Esophagus mucosa (tissue), 1 donor: ENCODE measurements around the gene TRPM6. TPM values are rescaled to one million over a fixed set of nuclear protein-coding genes. Genes with fewer than 3 reads are reported as not detected.
"Not testable (repeated sequence)": the region's sequence is repeated elsewhere in the genome, so short reads cannot be mapped to it uniquely, and the experiment has no call there.

Source experiments
- ATAC-seq: fragments of 200-7000 bp; cut with Tn5 transposase; one replicate; pipeline ENCODE4 v1.9.1; 2020
- total RNA-seq: library from RNA; stranded (reverse); gene quantifications from one replicate; pipeline ENCODE4 v1.2.4, GENCODE V29; 2023
- donor health status: DM: yes; HTN: yes; CAD: no.

TRPM6 gene
- total RNA-seq, 1 donor from 2014 or later, result 1.2 TPM

- no peak for ATAC-seq
Observed at GRCh38 chr9:74858751-74859414, 28.8 kb downstream of the TRPM6 start.

GRCh38 chr9:74856989-74857388 lies 30.7 kb downstream of the TRPM6 start:
- no peak for ATAC-seq

DNA sequence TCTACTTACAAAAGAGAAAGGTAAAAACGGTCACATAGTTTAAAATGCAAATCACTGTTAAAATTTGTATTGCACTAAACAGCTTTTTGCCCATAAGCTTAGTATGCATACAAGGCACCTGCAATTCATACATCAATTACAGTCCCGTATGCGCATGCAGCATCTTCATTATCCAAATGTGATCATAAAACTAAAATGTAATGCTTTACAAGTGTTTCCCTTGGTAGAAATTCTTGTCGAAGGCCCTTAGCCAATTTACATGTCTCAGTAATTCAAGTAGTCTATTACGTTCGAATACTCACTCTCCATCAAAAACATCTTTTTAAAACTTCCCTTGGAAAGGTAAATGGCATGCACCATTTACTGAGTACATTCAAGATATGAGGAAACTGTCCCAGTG lies 32.6 kb downstream of the TRPM6 start:
- ATAC-seq, result no peak

GRCh38 chr9:74853024-74853423 lies 34.7 kb downstream of the TRPM6 start:
- not testable (repeated sequence) for ATAC-seq

DNA sequence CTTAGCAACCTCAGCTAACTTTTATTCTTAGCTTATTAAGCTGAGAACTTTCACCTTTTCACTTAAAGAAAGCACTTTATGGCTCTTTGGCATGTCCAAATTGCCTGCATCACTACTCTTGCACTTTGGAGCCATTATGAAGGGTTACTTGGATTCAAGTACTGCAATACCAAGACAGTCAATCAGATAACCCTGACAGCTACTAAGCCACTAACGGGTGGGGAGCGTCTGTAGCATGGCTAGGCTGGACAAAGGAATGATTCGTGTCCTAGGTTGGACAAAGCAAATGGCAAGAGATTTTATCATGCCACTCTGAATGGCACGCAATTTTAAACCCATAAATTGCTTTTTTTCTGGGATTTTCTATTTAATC lies 39.6 kb downstream of the TRPM6 start:
- no peak for ATAC-seq

DNA sequence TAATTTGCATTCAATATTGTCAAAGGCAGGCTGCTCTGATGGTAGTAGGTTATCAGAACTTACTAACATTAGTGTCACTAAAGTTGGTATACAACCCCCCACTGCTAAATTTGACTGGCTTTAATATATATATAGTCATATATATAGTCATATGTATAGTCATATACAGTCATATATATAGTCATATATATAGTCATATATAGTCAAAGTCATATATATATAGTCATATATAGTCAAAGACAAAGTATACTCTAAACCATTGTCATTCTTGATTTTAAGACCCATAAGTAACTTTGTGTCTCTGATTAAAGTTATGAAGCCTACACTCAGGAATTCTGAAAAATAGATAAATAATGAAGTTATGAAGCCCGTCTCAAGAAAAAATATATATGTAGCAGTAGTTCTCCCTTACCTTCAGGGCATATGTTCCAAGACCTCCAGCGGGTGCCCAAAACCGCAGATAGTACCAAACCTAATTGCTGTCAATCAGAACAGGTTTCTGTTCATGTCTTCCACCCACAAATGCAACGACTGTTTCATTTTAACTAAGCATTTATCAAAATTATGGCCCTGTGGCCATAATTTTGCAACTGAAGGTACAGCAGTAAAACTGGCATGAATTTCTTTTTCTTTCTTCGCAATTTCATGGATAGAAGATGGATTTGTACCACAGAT lies 40.1 kb downstream of the TRPM6 start:
- ATAC-seq, result no peak

GRCh38 chr9:74846766-74847165 lies 41.0 kb downstream of the TRPM6 start:
- ATAC-seq, result no peak

GRCh38 chr9:74838351-74838750 lies 49.4 kb downstream of the TRPM6 start:
- peak; percentile 91 for ATAC-seq

DNA sequence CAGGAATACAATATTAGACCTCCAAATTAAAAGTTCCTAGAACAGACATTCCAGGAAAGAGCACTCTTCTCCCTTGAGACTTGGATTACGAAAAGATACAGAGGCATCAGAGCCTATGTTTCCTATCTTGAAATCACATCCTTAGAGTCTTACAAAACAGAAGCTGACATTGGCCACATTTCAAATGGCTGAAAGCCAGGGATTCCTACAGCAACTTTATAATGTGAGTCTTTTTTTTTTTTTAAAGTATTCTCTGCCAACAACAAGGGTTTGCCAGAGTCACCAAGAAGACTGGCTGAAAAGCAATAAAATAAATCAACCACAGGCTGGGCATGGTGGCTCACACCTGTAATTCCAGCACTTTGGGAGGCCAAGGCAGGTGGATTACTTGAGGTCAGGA lies 63.1 kb downstream of the TRPM6 start:
- ATAC-seq, result no peak

DNA sequence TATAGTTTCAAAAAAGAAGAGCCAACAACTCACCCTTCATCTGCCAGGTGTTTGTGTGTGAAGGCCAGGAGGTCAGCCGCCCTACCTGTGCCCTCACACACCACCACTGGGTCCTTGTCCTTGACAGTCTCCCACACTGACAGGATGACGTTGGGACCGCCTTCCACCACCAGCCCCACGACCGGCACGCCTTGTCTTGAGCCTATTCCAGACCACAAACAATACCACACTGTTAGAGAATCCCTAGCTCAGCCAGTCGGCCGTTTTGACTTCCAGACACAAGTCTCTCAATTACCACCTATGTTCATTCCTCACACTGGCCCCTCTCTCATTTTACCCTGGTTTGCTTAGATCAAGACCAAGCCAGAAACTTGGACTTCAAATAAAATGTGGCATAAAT lies 66.1 kb downstream of the TRPM6 start:
- ATAC-seq, result no peak

- ATAC-seq, result no peak
Observed at GRCh38 chr9:74817816-74818215, 69.9 kb downstream of the TRPM6 start.

GRCh38 chr9:74817281-74817810 lies 70.4 kb downstream of the TRPM6 start:
- ATAC-seq, result no peak

GRCh38 chr9:74810200-74810599 lies 77.5 kb downstream of the TRPM6 start:
- ATAC-seq, result no peak

- ATAC-seq, result no peak
Observed at GRCh38 chr9:74804018-74804385, 83.7 kb downstream of the TRPM6 start.

DNA sequence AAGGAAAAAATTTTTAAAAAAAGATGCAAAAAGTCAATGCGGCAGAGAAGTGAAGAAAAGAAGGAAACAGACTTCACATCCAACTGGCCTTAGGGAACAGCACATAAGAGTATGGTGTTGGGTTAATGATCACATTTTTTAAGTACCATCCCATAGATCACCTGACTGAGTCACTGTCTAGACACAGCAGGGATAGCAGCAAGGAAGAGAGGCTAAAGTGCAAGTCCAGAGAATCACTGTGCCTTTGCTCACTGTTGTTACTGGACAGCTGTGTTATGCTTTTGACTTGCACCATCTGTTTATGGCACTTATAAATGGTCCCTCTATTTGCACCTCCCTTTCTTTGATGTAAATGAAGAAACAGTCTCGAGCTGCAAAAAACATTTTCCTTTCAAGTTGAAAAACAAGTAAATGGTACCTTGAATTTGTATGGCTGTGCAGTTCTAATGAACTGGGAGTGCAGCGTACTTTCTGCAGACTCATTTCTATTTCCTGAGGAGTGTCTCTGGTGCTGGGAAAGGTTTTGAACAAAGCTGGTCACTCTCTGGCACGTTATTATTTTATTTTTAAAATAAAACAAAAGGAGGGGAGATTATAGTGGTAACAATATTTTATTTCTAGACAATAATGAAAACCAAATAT lies 84.2 kb downstream of the TRPM6 start:
- ATAC-seq, result no peak

- ATAC-seq, result no peak
Observed at GRCh38 chr9:74800226-74800625, 87.5 kb downstream of the TRPM6 start.

- ATAC-seq, result no peak
Observed at GRCh38 chr9:74795803-74796202, 91.9 kb downstream of the TRPM6 start.

DNA sequence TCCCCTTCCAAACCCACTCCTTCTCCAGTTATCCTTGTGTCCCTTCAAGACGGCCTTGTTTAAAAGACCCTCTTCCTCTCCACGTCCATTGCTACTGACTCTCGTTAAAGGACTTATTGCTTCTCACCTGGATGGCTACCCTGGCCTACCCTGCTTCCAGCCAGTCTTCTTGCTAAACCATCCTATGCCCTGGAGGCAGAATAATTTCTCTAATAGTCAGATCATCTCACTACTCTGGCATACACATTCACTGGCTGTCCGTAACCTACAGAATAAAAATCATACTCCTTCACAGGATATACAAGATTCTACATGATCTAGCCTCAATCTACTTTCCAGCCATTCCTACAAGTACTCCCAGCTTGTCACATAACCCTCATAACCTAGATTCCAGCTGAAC lies 92.6 kb downstream of the TRPM6 start:
- ATAC-seq, result no peak

DNA sequence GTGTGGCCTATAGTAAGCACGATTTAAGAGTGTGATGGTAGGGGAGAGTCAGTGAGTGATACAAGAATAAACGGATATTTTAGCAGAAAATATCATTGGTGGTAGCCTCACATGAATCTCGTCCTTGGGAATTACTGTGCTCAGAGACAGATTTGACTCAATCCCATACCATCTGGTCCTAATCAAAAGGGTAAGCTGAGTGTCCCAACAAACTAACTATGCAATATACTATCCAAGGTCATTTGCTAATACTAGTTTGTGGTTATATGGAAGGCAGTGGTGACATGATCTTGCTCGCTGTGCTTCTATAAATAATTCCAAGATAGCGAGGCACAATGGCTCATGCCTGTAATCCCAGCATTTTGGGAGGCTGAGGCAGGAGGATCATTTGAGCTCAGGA lies 103.2 kb downstream of the TRPM6 start:
- no peak for ATAC-seq

- ATAC-seq, result no peak
Observed at GRCh38 chr9:74783408-74783807, 104.3 kb downstream of the TRPM6 start.

DNA sequence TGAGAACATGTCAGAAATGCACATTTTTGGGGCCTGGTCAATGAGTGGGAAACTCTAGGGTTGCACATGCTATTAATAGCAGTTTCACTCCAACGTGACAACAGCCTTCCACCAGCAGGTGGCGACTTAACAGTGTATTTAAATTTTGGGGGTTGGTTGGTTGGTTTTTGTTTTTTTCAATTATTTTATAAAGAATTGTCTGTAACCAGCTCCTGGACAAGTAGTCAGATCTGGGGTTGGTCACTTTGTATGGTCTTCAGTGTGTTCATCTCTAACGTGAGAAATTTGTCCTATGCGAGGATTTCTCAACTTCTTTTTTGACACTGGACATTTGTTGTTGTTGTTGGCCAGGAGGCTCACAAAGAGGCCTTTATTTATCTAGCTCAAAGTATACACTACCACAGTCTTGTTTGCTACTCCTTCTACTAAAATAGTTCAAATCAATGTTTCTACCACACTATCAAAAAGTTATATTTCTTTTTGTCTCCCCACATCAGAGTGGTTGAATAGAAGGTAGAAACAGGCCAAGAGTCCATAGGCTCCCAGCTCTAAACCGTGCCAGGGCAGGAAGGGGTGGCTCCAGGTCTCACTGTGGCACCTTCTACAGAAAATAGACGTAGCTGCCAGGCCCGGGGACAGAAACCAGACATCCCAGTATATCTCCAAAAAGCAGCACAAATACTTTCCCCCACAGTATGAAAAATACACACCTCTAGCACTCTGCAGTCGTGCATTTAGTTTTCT lies 110.4 kb downstream of the TRPM6 start:
- peak; percentile 35 for ATAC-seq

DNA sequence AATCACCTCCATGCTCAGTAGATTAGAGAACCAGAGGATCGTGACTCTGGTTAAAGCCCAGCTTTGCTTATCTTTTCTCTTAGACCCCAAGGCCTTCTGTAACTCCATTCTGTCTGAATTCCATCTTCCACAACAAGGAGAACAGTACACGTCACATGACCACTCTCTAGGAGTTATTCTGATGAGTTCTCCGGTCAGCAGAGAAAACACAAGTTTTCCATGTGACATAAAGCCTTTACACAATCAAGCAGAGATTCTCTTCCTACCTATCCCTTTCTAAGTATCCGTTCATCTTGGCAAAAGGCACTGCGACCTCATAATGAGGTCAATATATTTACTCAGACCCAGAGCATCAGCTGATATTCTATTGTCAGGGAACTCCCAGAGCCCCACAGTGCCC lies 112.3 kb downstream of the TRPM6 start:
- no peak for ATAC-seq

- peak; percentile 86 for ATAC-seq
Observed at GRCh38 chr9:74773886-74774479, 113.7 kb downstream of the TRPM6 start.
